A673 (cell line): ENCODE results near the gene CLASP2. TPM values are rescaled to one million over a fixed set of nuclear protein-coding genes. Genes with fewer than 3 reads are reported as not detected.

ENCODE experiments used
- BruUV-seq: library from RNA; stranded (reverse); fragments of 400-500 nt; replicated peaks from 2 replicates; lab custom pipeline; 2021; lab: Mats Ljungman, UMichigan
- CTCF ChIA-PET: fragments of 300-600 bp; sonication (Branson Sonifier 250); formaldehyde crosslinking; loops from one replicate; lab custom pipeline; 2022; ENCODE audit warnings: antibody characterized with exemption; lab: Charles Lee
- POLR2A ChIA-PET: fragments of 300-600 bp; sonication (Branson Sonifier 250); formaldehyde crosslinking; loops from one replicate; lab custom pipeline; 2022; ENCODE audit warnings: antibody characterized with exemption; ENCODE audit not compliant: low non-redundant PET; lab: Charles Lee
- DNase-seq: peaks from one replicate; pipeline ENCODE4 v3.0.0-alpha.2; 2015; ENCODE audit warnings: low spot score
- H3K27ac ChIP-seq: fragments of 200-600 bp; sonication (generic); 2 replicates; pipeline ENCODE4 v1.5.1; 2016; ENCODE audit warnings: mixed run types, low read depth, mild to moderate bottlenecking, mixed read lengths, antibody characterized with exemption, low read length; ENCODE audit not compliant: poor library complexity, severe bottlenecking
- H3K27me3 ChIP-seq: fragments of 200-600 bp; sonication (generic); replicated peaks from 2 replicates; pipeline ENCODE4 v1.6.1; 2017; ENCODE audit warnings: mixed run types, low read depth, mild to moderate bottlenecking, mixed read lengths, antibody characterized with exemption, low read length; ENCODE audit not compliant: insufficient read depth, poor library complexity
- H3K36me3 ChIP-seq: fragments of 200-600 bp; sonication (generic); 2 replicates; pipeline ENCODE4 v1.6.1; 2016; ENCODE audit warnings: mixed run types, mild to moderate bottlenecking, mixed read lengths, antibody characterized with exemption, low read length; ENCODE audit not compliant: insufficient read depth, poor library complexity, severe bottlenecking
- H3K4me1 ChIP-seq: fragments of 200-600 bp; sonication (generic); 2 replicates; pipeline ENCODE4 v1.6.1; 2017; ENCODE audit warnings: mixed run types, mild to moderate bottlenecking, mixed read lengths, antibody characterized with exemption, low read length; ENCODE audit not compliant: insufficient read depth, poor library complexity, severe bottlenecking
- H3K4me3 ChIP-seq: fragments of 200-600 bp; sonication (generic); 2 replicates; pipeline ENCODE4 v1.5.1; 2016; ENCODE audit warnings: low read depth, mixed run types, mild to moderate bottlenecking, mixed read lengths, low read length; ENCODE audit not compliant: poor library complexity, severe bottlenecking
- H3K9me3 ChIP-seq: fragments of 200-600 bp; sonication (generic); 2 replicates; pipeline ENCODE4 v1.6.1; 2016; ENCODE audit warnings: mixed run types, low read depth, mild to moderate bottlenecking, mixed read lengths, antibody characterized with exemption, low read length; ENCODE audit not compliant: poor library complexity, severe bottlenecking
- CTCF ChIP-seq: fragments of 300-800, 200-600 bp; sonication (generic); conservative IDR thresholded peaks from 2 replicates; pipeline ENCODE4 v1.5.1; 2017; ENCODE audit warnings: low read depth, mild to moderate bottlenecking, antibody characterized with exemption, low read length, moderate library complexity, mixed read lengths
- EZH2 ChIP-seq: fragments of 200-600 bp; sonication (generic); IDR thresholded peaks from 2 replicates; pipeline ENCODE4 v1.6.1; 2017; ENCODE audit warnings: borderline replicate concordance, low read depth, mild to moderate bottlenecking, mixed read lengths, antibody characterized with exemption, low read length; ENCODE audit not compliant: poor library complexity, severe bottlenecking
- intact Hi-C: fragments of 100-400 bp; cut with micrococcal nuclease; formaldehyde crosslinking; loops from one replicate; pipeline ENCODE4 v1.10.0; 2022; ENCODE audit not compliant: unreplicated experiment
- total RNA-seq: library from RNA; stranded (reverse); gene quantifications from 2 replicates; pipeline ENCODE4 v1.2.3, GENCODE V29; 2021

Gene CLASP2
- total RNA-seq, 1 experiment from 2014 or later: 67.4 TPM

- no peak for DNase-seq
- no peak for TF ChIP-seq CTCF
- no peak for TF ChIP-seq EZH2
- CTCF ChIA-PET: no interaction called here
- POLR2A ChIA-PET: no interaction called here
- no TSS peak for BruUV-seq
- Histone ChIP-seq H3K4me1 (peaks cover 24% of the 10 kb centered on the region), H3K27me3 (no peaks in the 10 kb centered on the region), H3K9me3 (no peaks in the 10 kb centered on the region), H3K27ac (no peak overlapping the region), H3K4me3 (no peak overlapping the region), H3K36me3 (no peaks in the 10 kb centered on the region)
- intact Hi-C loops: no loop called here
Observed at GRCh38 chr3:33648793-33649192, 69.3 kb downstream of the CLASP2 start.

- Histone ChIP-seq H3K9me3 (no peaks in the 10 kb centered on the region), H3K27me3 (no peaks in the 10 kb centered on the region), H3K4me3 (no peak overlapping the region), H3K27ac (no peak overlapping the region), H3K36me3 (no peaks in the 10 kb centered on the region), H3K4me1 (peaks cover 17% of the 10 kb centered on the region)
- no peak for TF ChIP-seq CTCF
- TF ChIP-seq EZH2: no peak
- DNase-seq: no peak
- ChIA-PET CTCF (no interaction called here), POLR2A (no interaction called here)
- intact Hi-C loops: no loop called here
- BruUV-seq: no TSS peak
Observed at GRCh38 chr3:33646406-33646805, 71.6 kb downstream of the CLASP2 start.

- TSS peak; percentile 39 for BruUV-seq
- Histone ChIP-seq H3K27ac (no peak overlapping the region), H3K36me3 (no peaks in the 10 kb centered on the region), H3K9me3 (no peaks in the 10 kb centered on the region), H3K27me3 (no peaks in the 10 kb centered on the region), H3K4me1 (peaks cover 17% of the 10 kb centered on the region), H3K4me3 (peak overlapping the region; percentile 36)
- CTCF ChIA-PET: no interaction called here
- POLR2A ChIA-PET: interaction anchor here (0.6 kb wide), 1 partner anchor 269 kb away, joined by 3 read pairs; no protein-coding TSS in a partner anchor
- intact Hi-C loops: no loop called here
- DNase-seq: peak; percentile 28
- TF ChIP-seq CTCF (no peak), EZH2 (no peak)
Observed at GRCh38 chr3:33645060-33645647, 72.9 kb downstream of the CLASP2 start.
